Ishikawa (cell line): ENCODE results near the gene SGPP2.

Source experiments
- CEBPB ChIP-seq: IDR thresholded peaks from 2 replicates; pipeline ENCODE4 v1.6.1; 2012
- CREB1 ChIP-seq: IDR thresholded peaks from 2 replicates; pipeline ENCODE4 v1.6.1; 2012; ENCODE audit warnings: low read depth
- EGR1 ChIP-seq: IDR thresholded peaks from 2 replicates; pipeline ENCODE4 v1.6.1; 2012
- EP300 ChIP-seq: IDR thresholded peaks from 2 replicates; pipeline ENCODE4 v1.6.1; 2012; ENCODE audit warnings: borderline replicate concordance
- FOXM1 ChIP-seq: IDR thresholded peaks from 2 replicates; pipeline ENCODE4 v1.6.1; 2012; ENCODE audit warnings: low read depth, borderline replicate concordance
- NFIC ChIP-seq: IDR thresholded peaks from 2 replicates; pipeline ENCODE4 v1.6.1; 2012
- RAD21 ChIP-seq: IDR thresholded peaks from 2 replicates; pipeline ENCODE4 v1.6.1; 2012; ENCODE audit warnings: low read depth
- TAF1 ChIP-seq: IDR thresholded peaks from 2 replicates; pipeline ENCODE4 v1.6.1; 2012; ENCODE audit warnings: low read depth, mild to moderate bottlenecking
- TCF12 ChIP-seq: IDR thresholded peaks from 2 replicates; pipeline ENCODE4 v1.6.1; 2012; ENCODE audit warnings: low read depth
- TEAD4 ChIP-seq: IDR thresholded peaks from 2 replicates; pipeline ENCODE4 v1.6.1; 2012
- YY1 ChIP-seq: IDR thresholded peaks from 2 replicates; pipeline ENCODE4 v1.6.1; 2012; ENCODE audit warnings: low read depth
- ZBTB7A ChIP-seq: IDR thresholded peaks from 2 replicates; pipeline ENCODE4 v1.6.1; 2012; ENCODE audit warnings: low read depth
- TF ChIP-seq, protein P1 (sequence below): IDR thresholded peaks from 2 replicates; pipeline ENCODE4 v1.6.1; 2012; ENCODE audit warnings: low read depth, mild to moderate bottlenecking
- TF ChIP-seq, protein P2 (sequence below): IDR thresholded peaks from 2 replicates; pipeline ENCODE4 v1.6.1; 2012
- TF ChIP-seq, protein P3 (sequence below): IDR thresholded peaks from 2 replicates; pipeline ENCODE4 v1.6.1; 2012

The SGPP2 gene

DNA sequence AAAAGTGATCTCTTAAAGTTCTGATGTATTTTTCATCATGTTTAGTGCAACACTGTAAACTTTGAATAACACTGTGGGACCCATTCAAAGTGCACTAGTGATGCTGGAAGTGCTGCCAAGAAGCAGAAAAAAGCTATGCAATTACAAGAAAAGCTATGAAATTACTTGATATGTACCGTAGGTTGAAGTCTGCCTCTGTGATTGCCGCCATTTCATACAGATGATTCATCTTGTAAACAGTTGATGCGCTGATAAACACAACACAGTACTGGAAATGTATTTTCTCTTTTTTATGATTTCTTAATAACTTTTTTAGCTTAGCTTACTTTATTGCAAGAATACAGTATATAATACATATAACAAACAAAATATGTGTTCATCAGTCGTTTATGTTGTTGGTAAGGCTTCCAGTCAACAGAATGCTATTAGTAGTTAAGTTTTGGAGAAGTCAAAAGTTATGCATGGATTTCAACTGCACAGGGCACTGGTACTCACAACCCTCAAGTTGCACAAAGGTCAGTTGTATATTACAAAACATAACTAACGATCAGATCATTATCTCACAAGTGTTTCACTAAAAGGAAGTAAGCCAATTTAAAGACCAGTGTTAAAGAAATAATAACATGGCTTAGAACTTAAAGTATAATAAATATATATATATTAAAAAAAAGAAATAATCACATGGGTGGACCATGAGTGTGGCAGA, 82.0 kb downstream of the SGPP2 start:
- TF ChIP-seq TEAD4 (no peak), TCF12 (no peak), NFIC (no peak), ZBTB7A (no peak), RAD21 (no peak), FOXM1 (no peak), CEBPB (no peak), EP300 (no peak), CREB1 (no peak), EGR1 (no peak), TAF1 (no peak)
- TF ChIP-seq, protein P1, sequence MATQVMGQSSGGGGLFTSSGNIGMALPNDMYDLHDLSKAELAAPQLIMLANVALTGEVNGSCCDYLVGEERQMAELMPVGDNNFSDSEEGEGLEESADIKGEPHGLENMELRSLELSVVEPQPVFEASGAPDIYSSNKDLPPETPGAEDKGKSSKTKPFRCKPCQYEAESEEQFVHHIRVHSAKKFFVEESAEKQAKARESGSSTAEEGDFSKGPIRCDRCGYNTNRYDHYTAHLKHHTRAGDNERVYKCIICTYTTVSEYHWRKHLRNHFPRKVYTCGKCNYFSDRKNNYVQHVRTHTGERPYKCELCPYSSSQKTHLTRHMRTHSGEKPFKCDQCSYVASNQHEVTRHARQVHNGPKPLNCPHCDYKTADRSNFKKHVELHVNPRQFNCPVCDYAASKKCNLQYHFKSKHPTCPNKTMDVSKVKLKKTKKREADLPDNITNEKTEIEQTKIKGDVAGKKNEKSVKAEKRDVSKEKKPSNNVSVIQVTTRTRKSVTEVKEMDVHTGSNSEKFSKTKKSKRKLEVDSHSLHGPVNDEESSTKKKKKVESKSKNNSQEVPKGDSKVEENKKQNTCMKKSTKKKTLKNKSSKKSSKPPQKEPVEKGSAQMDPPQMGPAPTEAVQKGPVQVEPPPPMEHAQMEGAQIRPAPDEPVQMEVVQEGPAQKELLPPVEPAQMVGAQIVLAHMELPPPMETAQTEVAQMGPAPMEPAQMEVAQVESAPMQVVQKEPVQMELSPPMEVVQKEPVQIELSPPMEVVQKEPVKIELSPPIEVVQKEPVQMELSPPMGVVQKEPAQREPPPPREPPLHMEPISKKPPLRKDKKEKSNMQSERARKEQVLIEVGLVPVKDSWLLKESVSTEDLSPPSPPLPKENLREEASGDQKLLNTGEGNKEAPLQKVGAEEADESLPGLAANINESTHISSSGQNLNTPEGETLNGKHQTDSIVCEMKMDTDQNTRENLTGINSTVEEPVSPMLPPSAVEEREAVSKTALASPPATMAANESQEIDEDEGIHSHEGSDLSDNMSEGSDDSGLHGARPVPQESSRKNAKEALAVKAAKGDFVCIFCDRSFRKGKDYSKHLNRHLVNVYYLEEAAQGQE, result no peak
- TF ChIP-seq, protein P2, sequence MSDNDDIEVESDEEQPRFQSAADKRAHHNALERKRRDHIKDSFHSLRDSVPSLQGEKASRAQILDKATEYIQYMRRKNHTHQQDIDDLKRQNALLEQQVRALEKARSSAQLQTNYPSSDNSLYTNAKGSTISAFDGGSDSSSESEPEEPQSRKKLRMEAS, result no peak
- TF ChIP-seq, protein P3, sequence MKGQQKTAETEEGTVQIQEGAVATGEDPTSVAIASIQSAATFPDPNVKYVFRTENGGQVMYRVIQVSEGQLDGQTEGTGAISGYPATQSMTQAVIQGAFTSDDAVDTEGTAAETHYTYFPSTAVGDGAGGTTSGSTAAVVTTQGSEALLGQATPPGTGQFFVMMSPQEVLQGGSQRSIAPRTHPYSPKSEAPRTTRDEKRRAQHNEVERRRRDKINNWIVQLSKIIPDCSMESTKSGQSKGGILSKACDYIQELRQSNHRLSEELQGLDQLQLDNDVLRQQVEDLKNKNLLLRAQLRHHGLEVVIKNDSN, result no peak

DNA sequence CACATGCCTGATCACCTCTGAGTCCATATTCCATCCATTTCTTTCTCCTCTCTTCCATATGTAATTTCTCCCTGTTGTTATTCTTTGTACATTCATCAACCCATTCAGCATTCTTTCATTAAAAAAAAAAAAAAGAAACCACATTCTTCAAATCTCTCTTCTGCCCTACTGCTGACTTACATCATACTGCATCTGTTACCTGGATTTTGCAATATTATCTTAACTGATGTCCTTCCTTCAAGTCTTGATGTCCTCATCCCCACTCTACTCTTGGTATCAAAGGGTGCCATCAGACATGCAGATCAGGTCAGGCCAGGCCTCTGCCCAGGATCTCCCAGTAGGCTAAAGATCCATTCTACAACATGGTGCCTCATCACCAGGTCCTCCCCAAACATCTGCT, 90.6 kb downstream of the SGPP2 start:
- no peak for TF ChIP-seq TEAD4
- TF ChIP-seq ZBTB7A, result no peak
- TF ChIP-seq CREB1, result no peak
- TF ChIP-seq EP300, result no peak
- no peak for TF ChIP-seq FOXM1
- TF ChIP-seq YY1, result no peak
- no peak for TF ChIP-seq CEBPB
- TF ChIP-seq TCF12, result no peak
- no peak for TF ChIP-seq EGR1
- TF ChIP-seq, protein P1, result no peak
- TF ChIP-seq, protein P3, result no peak
- no peak for TF ChIP-seq TAF1

DNA sequence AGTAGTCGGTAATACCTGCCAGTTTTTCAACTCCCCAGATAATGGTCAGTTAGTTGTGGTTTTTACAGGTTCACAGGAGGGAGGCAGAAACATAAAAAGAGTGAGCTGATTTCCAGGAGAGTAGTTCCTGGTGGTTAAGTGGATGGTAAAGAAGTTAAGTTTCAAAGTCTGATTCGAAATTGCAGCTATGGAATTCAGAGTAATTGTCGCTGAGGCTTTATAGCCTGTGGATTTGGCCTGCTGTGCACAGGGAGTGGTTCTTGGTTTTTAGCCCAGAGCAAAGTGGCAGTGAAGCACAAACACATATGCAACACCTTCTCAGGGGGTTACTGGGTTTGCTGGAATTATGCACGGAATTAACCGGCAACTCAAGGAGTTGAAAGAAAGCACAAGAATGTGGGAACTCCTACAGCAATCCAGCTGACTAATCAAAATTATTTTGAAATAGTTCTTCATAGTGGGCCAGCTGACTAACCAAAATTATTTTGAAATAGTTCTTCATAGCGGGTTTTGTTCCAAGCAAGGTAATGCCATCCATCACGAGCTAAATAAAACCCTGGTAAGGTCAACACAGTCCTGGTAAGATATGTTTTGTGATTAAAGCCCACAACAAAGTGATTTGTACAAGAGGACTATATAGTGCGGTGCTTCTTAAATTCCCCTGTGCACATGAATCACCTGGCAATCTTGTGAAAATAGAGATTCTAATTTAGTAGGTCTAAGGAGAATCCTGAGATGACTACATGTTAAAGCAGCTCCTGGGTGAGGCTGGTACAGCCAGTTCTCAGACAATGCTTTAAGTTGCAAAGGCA, 94.4 kb downstream of the SGPP2 start:
- TF ChIP-seq NFIC (peak; percentile 96), TEAD4 (peak; percentile 96), CREB1 (no peak), TCF12 (peak; percentile 93), RAD21 (peak; percentile 17; the same call in 1 of the 2 replicates), YY1 (no peak), EGR1 (no peak), EP300 (peak; percentile 93), CEBPB (peak; percentile 89), TAF1 (no peak), FOXM1 (peak; percentile 87), ZBTB7A (no peak)
- TF ChIP-seq, protein P1, result peak; percentile 7; the same call in 1 of the 2 replicates
- TF ChIP-seq, protein P2, result peak; percentile 42; the same call in 1 of the 2 replicates
- TF ChIP-seq, protein P3, result no peak
